ENCODE results near the gene SH3GL3. TPM values are rescaled to one million over a fixed set of nuclear protein-coding genes. Genes with fewer than 3 reads are reported as not detected.

Gene SH3GL3
- 0.17 and 0.29 TPM in 2 replicates for total RNA-seq

GRCh38 chr15:83446904-83447709 lies at the start of gene SH3GL3:
TSS of gene SH3GL3 (plus strand) at chr15:83447341. CDS start at chr15:83447534, 193 bp downstream.

GRCh38 chr15:83653639-83654378 lies 206.7 kb downstream of the SH3GL3 start, which contains the start of gene ADAMTSL3:
TSS of gene ADAMTSL3 (plus strand) at chr15:83654123. CDS start at chr15:83655762, 1,639 bp downstream.

Other genes starting within 250 kb of the SH3GL3 start
- gene HDGFL3, start 239.5 kb upstream of the SH3GL3 start, total RNA-seq = 24.5 and 70.1 TPM in 2 replicates
- gene BNC1, start 162.7 kb upstream of the SH3GL3 start, total RNA-seq = 6.1 and 7.9 TPM in 2 replicates
- gene ADAMTSL3, start 206.8 kb downstream of the SH3GL3 start, total RNA-seq = 0.17 and 1.2 TPM in 2 replicates

Measured in smooth muscle cell of trachea (primary cell).